Right renal pelvis (tissue), 4 donors: ENCODE data around the gene TNIK. TPM values are rescaled to one million over a fixed set of nuclear protein-coding genes. Genes with fewer than 3 reads are reported as not detected.

Experiments
- DNase-seq, 4 donors: peaks; one replicate each; pipeline ENCODE4 v3.0.0-alpha.2; 2013; ENCODE audit warnings: low read depth in 4 of 4, low spot score in 3 of 4, missing footprints in 1 of 4
- polyA plus RNA-seq, 4 donors: library from polyadenylated mRNA; unstranded; fragments of 120-200 nt; gene quantifications; one replicate each; pipeline ENCODE4 v1.2.1, GENCODE V29; 2013; ENCODE audit not compliant: insufficient read length in 4 of 4

The TNIK gene
- polyA plus RNA-seq, 4 donors = 16.1 to 21.5 (median 18.6) TPM

GRCh38 chr3:171184372-171184771 lies 275.8 kb downstream of the TNIK start:
- no peak for DNase-seq

GRCh38 chr3:171183042-171183441 lies 277.2 kb downstream of the TNIK start:
- no peak for DNase-seq

- no peak for DNase-seq
Observed at GRCh38 chr3:171181907-171182690, 278.1 kb downstream of the TNIK start.

- DNase-seq = no peak
Observed at GRCh38 chr3:171178714-171179113, 281.5 kb downstream of the TNIK start.

- no peak for DNase-seq
Observed at GRCh38 chr3:171177553-171177952, 282.7 kb downstream of the TNIK start.

- DNase-seq = no peak
Observed at GRCh38 chr3:171177056-171177455, 283.1 kb downstream of the TNIK start.

GRCh38 chr3:171176244-171176933 lies 283.8 kb downstream of the TNIK start:
- DNase-seq = no peak

- no peak for DNase-seq
Observed at GRCh38 chr3:171175741-171176234, 284.4 kb downstream of the TNIK start.

- no peak for DNase-seq
Observed at GRCh38 chr3:171173736-171174135, 286.5 kb downstream of the TNIK start.

GRCh38 chr3:171172070-171172469 lies 288.1 kb downstream of the TNIK start:
- DNase-seq = no peak

GRCh38 chr3:171169866-171170265 lies 290.3 kb downstream of the TNIK start:
- no peak for DNase-seq

GRCh38 chr3:171169443-171169842 lies 290.8 kb downstream of the TNIK start:
- no peak for DNase-seq

- no peak for DNase-seq
Observed at GRCh38 chr3:171168551-171168950, 291.7 kb downstream of the TNIK start.

- DNase-seq = no peak
Observed at GRCh38 chr3:171168086-171168485, 292.1 kb downstream of the TNIK start.

GRCh38 chr3:171165983-171166382 lies 294.2 kb downstream of the TNIK start:
- no peak for DNase-seq

GRCh38 chr3:171165499-171165921 lies 294.7 kb downstream of the TNIK start:
- no peak for DNase-seq

GRCh38 chr3:171164067-171164465 lies 296.1 kb downstream of the TNIK start:
- no peak for DNase-seq

GRCh38 chr3:171163101-171164066 lies 296.8 kb downstream of the TNIK start:
- DNase-seq = no peak

GRCh38 chr3:171160325-171160724 lies 299.9 kb downstream of the TNIK start:
- no peak for DNase-seq

GRCh38 chr3:171159822-171160157 lies 300.4 kb downstream of the TNIK start:
- no peak for DNase-seq
